K562 (cell line): ENCODE data around the gene STXBP6. TPM values are rescaled to one million over a fixed set of nuclear protein-coding genes. Genes with fewer than 3 reads are reported as not detected.

ENCODE experiments used
- ATAC-seq: fragments of 200-7000 bp; cut with Tn5 transposase; 3 replicates; pipeline ENCODE4 v1.9.1; 2020; ENCODE audit warnings: moderate library complexity
- BruUV-seq: library from RNA; stranded (reverse); fragments of 400-500 nt; replicated peaks from 2 replicates; lab custom pipeline; 2021; lab: Mats Ljungman, UMichigan
- CTCF ChIA-PET: fragments of 300-600 bp; formaldehyde crosslinking; extraction: SDS; loops from one replicate; lab custom pipeline; 2021; ENCODE audit warnings: low intra/inter-chr PET ratio; lab: Yijun Ruan, JAX
- POLR2A ChIA-PET: fragments of 300-600, 350-650 bp; sonication (Branson Sonifier 250); formaldehyde crosslinking; extraction: SDS; loops from one replicate; lab custom pipeline; 2021; ENCODE audit warnings: antibody characterized with exemption, inconsistent platforms; lab: Yijun Ruan, JAX
- DNase-seq, 4 experiments: peaks; one replicate each; pipeline versions ENCODE4 v3.0.0 to v3.0.0-alpha.2; 2011 to 2018; ENCODE audit warnings: low spot score in 3 of 4, mixed read lengths in 3 of 4; ENCODE audit errors: extremely low read depth in 1 of 4
- FAIRE-seq: peaks from 2 replicates; lab custom pipeline; 2011; peaks lifted over from hg19 to GRCh38; lab: Jason Lieb, UNC
- H2AFZ ChIP-seq: 2 replicates; pipeline ENCODE4 v1.6.0; 2011; ENCODE audit warnings: low read depth, low read length, control low read depth, inconsistent platforms
- H3K27ac ChIP-seq: fragments of 200-600 bp; 3 replicates; pipeline ENCODE4 v1.8.0; 2011; ENCODE audit warnings: low read depth, mild to moderate bottlenecking, control low read depth, inconsistent platforms, low read length, moderate library complexity, mixed read lengths; ENCODE audit errors: extremely low read depth
- H3K27me3 ChIP-seq, 2 experiments: fragments of 300-600 bp in 1 of 2; 2 replicates in 1 of 2; 3 replicates in 1 of 2; pipeline versions ENCODE4 v1.6.0 to v1.8.0; 2011; ENCODE audit warnings: inconsistent platforms in 2 of 2, low read length in 2 of 2, mild to moderate bottlenecking in 1 of 2, mixed read lengths in 1 of 2, moderate library complexity in 1 of 2; ENCODE audit not compliant: control insufficient read depth in 2 of 2, insufficient read depth in 2 of 2
- H3K36me3 ChIP-seq: fragments of 300-600 bp; 3 replicates; pipeline ENCODE4 v1.8.0; 2011; ENCODE audit warnings: mild to moderate bottlenecking, low read length, inconsistent platforms; ENCODE audit not compliant: control insufficient read depth, insufficient read depth
- H3K4me1 ChIP-seq, 2 experiments: fragments of 200-600 bp in 1 of 2; replicated peaks in 1 of 2; 2 replicates in 1 of 2; 3 replicates in 1 of 2; pipeline versions ENCODE4 v1.5.1 to v1.8.0; 2011; ENCODE audit warnings: inconsistent platforms in 2 of 2, low read length in 2 of 2, mild to moderate bottlenecking in 1 of 2, mixed read lengths in 1 of 2, moderate library complexity in 1 of 2; ENCODE audit not compliant: control insufficient read depth in 2 of 2, insufficient read depth in 2 of 2
- H3K4me2 ChIP-seq: 2 replicates; pipeline ENCODE4 v1.6.1; 2011; ENCODE audit warnings: low read length, control low read depth, inconsistent platforms, mixed read lengths; ENCODE audit not compliant: insufficient read depth
- H3K4me3 ChIP-seq: fragments of 200-600 bp; sonication (generic), shearing (Covaris generic); 2 replicates; pipeline ENCODE4 v1.5.1; 2016; ENCODE audit warnings: control low read depth, inconsistent platforms
- H3K79me2 ChIP-seq: fragments of 200-600 bp; 3 replicates; pipeline ENCODE4 v1.8.0; 2011; ENCODE audit warnings: low read length, inconsistent platforms; ENCODE audit not compliant: control insufficient read depth, insufficient read depth
- H3K9ac ChIP-seq, 2 experiments: 2 replicates each; pipeline versions ENCODE4 v1.6.0 to v1.6.1; 2011; ENCODE audit warnings: low read depth in 2 of 2, low read length in 2 of 2, control low read depth in 1 of 2, inconsistent platforms in 1 of 2, mild to moderate bottlenecking in 1 of 2, mixed read lengths in 1 of 2; ENCODE audit not compliant: insufficient read depth in 1 of 2
- H3K9me1 ChIP-seq: one replicate; pipeline ENCODE4 v1.6.0; 2011; ENCODE audit warnings: inconsistent platforms, mild to moderate bottlenecking, low read length, moderate library complexity; ENCODE audit not compliant: control insufficient read depth, insufficient read depth
- H3K9me3 ChIP-seq: replicated peaks from 2 replicates; pipeline ENCODE4 v1.5.1; 2011; ENCODE audit warnings: low read depth, low read length, inconsistent platforms; ENCODE audit not compliant: control insufficient read depth, insufficient read depth
- H4K20me1 ChIP-seq: replicated peaks from 2 replicates; pipeline ENCODE4 v1.6.1; 2011; ENCODE audit warnings: low read length, inconsistent platforms, mixed read lengths; ENCODE audit not compliant: control insufficient read depth, insufficient read depth
- ZNF407 ChIP-seq: fragments of 450-650 bp; IDR thresholded peaks from 2 replicates; pipeline ENCODE4 v1.6.1; 2016; ENCODE audit warnings: low read depth
- WGBS: fragments of 100-300 bp; shearing (Covaris generic); methylation state at CpG from one replicate; pipeline ENCODE4 v1.1.6; 2016; ENCODE audit warnings: low coverage, mixed read lengths; ENCODE audit not compliant: insufficient coverage; ENCODE audit errors: missing lambda C conversion rate; 5-methylcytosine and 5-hydroxymethylcytosine counted together
- in situ Hi-C: fragments of 300-500 bp; cut with MboI; formaldehyde crosslinking; loops from 4 replicates; pipeline ENCODE4 v1.15.0; 2018; ENCODE audit warnings: inconsistent platforms, mixed read lengths
- intact Hi-C: fragments of 100-400 bp; cut with micrococcal nuclease; formaldehyde crosslinking; loops from 2 replicates; pipeline ENCODE4 v1.14.2; 2022
- polyA plus RNA-seq, 8 experiments: library from polyadenylated mRNA; depleted of rRNA in 4 of 8; stranded (reverse) in 5 of 8; unstranded in 3 of 8; fragments of >200 nt; fragmentation: Nextera tagmentation in 2 of 8; fragmentation: Illumina TruSeq in 1 of 8; extraction: Ambion mirVana in 2 of 8; extraction: Trizol in 1 of 8; gene quantifications; 2 replicates each; pipeline versions ENCODE4 v1.2.1 to v1.2.3, GENCODE V29; 2011 to 2014; ENCODE audit warnings: inconsistent platforms in 1 of 8, missing spikeins in 1 of 8
- total RNA-seq, 7 experiments: library from RNA; depleted of rRNA in 6 of 7; stranded (reverse); fragments of >200 nt in 6 of 7; fragmentation: Illumina TruSeq in 2 of 7; extraction: Trizol in 2 of 7; gene quantifications; 2 replicates each; pipeline versions ENCODE4 v1.2.1 to v1.2.3, GENCODE V29; 2011 to 2021; ENCODE audit warnings: low replicate concordance in 1 of 7
- TF ChIP-seq, protein P1 (sequence below): fragments of 250-450 bp; sonication (Bioruptor Pico); IDR thresholded peaks from 2 replicates; pipeline ENCODE4 v1.8.0; 2021; ENCODE audit warnings: moderate library complexity, mild to moderate bottlenecking, inconsistent platforms

Gene STXBP6
- total and polyA plus RNA-seq, 9 of the 15 experiments (the other 6 are each of a cell fraction or from before 2014, with no cell fraction given), result 0.27 to 0.89 (median 0.59) TPM

DNA sequence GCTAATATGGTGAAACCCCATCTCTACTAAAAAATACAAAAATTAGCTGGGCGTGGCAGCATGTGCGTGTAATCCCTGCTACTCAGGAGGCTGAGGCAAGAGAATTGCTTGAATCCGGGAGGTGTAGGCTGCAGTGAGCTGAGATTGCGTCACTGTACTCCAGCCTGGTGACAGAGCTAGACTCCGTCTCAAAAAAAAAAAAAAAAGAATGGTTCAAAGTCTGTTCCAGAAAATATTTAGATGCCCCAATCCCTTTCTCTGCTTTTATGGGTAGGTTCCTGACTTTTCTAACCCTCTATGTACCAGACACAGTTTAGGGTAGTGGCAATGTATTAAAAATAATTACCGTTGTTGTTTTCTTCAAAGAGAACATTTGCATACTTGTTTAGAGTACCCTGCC is 161.4 kb downstream of the STXBP6 start:
- Histone ChIP-seq H3K27ac (no peak overlapping the region), H3K4me1 (no peaks in the 10 kb centered on the region), H3K9me3 (no peaks in the 10 kb centered on the region), H2AFZ (no peak overlapping the region), H3K9ac (no peak overlapping the region), H4K20me1 (no peaks in the 10 kb centered on the region), H3K9me1 (no peaks in the 10 kb centered on the region), H3K4me3 (no peak overlapping the region), H3K36me3 (no peaks in the 10 kb centered on the region), H3K79me2 (no peaks in the 10 kb centered on the region), H3K27me3 (no peaks in the 10 kb centered on the region), H3K4me2 (no peak overlapping the region)
- BruUV-seq, result no TSS peak
- DNase-seq (no peak), ATAC-seq (no peak), FAIRE-seq (no peak)
- intact Hi-C loops, result no loop called here
- ChIA-PET POLR2A (no interaction called here), CTCF (no interaction called here)
- WGBS, result 0% methylated on average over 3 of the region's 6 CpGs
- in situ Hi-C loops, result no loop called here
- no peak for TF ChIP-seq ZNF407
- TF ChIP-seq, protein P1, sequence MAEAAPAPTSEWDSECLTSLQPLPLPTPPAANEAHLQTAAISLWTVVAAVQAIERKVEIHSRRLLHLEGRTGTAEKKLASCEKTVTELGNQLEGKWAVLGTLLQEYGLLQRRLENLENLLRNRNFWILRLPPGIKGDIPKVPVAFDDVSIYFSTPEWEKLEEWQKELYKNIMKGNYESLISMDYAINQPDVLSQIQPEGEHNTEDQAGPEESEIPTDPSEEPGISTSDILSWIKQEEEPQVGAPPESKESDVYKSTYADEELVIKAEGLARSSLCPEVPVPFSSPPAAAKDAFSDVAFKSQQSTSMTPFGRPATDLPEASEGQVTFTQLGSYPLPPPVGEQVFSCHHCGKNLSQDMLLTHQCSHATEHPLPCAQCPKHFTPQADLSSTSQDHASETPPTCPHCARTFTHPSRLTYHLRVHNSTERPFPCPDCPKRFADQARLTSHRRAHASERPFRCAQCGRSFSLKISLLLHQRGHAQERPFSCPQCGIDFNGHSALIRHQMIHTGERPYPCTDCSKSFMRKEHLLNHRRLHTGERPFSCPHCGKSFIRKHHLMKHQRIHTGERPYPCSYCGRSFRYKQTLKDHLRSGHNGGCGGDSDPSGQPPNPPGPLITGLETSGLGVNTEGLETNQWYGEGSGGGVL (CRISPR knock-in tag), result no peak
